Loucy (cell line): ENCODE measurements around the gene CCR6.

Experiments used
- H2AFZ ChIP-seq: fragments of 200-600 bp; sonication (generic); 2 replicates; pipeline ENCODE4 v1.6.0; 2016; ENCODE audit warnings: antibody characterized with exemption, mild to moderate bottlenecking, low read length, moderate library complexity
- H3F3A ChIP-seq: fragments of 200-600 bp; 2 replicates; pipeline ENCODE4 v1.6.0; 2016; ENCODE audit warnings: antibody characterized with exemption, low read depth, mild to moderate bottlenecking
- H3K27me3 ChIP-seq: fragments of 200-600 bp; sonication (generic); 2 replicates; pipeline ENCODE4 v1.6.1; 2014; ENCODE audit warnings: low read length, mild to moderate bottlenecking; ENCODE audit not compliant: insufficient read depth, poor library complexity, severe bottlenecking
- H3K36me3 ChIP-seq: fragments of 200-600 bp; sonication (generic); 2 replicates; pipeline ENCODE4 v1.6.1; 2016; ENCODE audit warnings: low read length; ENCODE audit not compliant: insufficient read depth
- H3K4me1 ChIP-seq: fragments of 200-600 bp; sonication (generic); 2 replicates; pipeline ENCODE4 v1.5.1; 2014; ENCODE audit warnings: low read length, mild to moderate bottlenecking; ENCODE audit not compliant: insufficient read depth, poor library complexity, severe bottlenecking
- H3K4me2 ChIP-seq: fragments of 200-600 bp; sonication (generic); 2 replicates; pipeline ENCODE4 v1.6.0; 2014; ENCODE audit warnings: antibody characterized with exemption, low read length, low read depth, mild to moderate bottlenecking; ENCODE audit not compliant: poor library complexity, severe bottlenecking
- H3K4me3 ChIP-seq: fragments of 200-600 bp; sonication (generic); 2 replicates; pipeline ENCODE4 v1.5.1; 2014; ENCODE audit warnings: low read length, mild to moderate bottlenecking, mixed read lengths; ENCODE audit not compliant: poor library complexity, severe bottlenecking
- H3K79me2 ChIP-seq: fragments of 200-600 bp; sonication (generic); 2 replicates; pipeline ENCODE4 v1.6.1; 2014; ENCODE audit warnings: low read length; ENCODE audit not compliant: insufficient read depth
- H3K9ac ChIP-seq: fragments of 200-600 bp; sonication (generic); 2 replicates; pipeline ENCODE4 v1.6.0; 2014; ENCODE audit warnings: mild to moderate bottlenecking, low read depth, low read length, moderate library complexity; ENCODE audit not compliant: poor library complexity, severe bottlenecking
- H3K9me2 ChIP-seq: fragments of 200-600 bp; sonication (generic); replicated peaks from 2 replicates; pipeline ENCODE4 v1.6.1; 2016; ENCODE audit warnings: low read depth, low read length, mixed read lengths
- H3K9me3 ChIP-seq: fragments of 200-600 bp; sonication (generic); 2 replicates; pipeline ENCODE4 v1.6.1; 2014; ENCODE audit warnings: mild to moderate bottlenecking, antibody characterized with exemption, low read length, low read depth; ENCODE audit not compliant: insufficient read depth
- H4K20me1 ChIP-seq: fragments of 200-600 bp; sonication (generic); 2 replicates; pipeline ENCODE4 v1.6.0; 2014; ENCODE audit warnings: antibody characterized with exemption, low read length, mild to moderate bottlenecking; ENCODE audit not compliant: insufficient read depth, poor library complexity, severe bottlenecking
- CTCF ChIP-seq: fragments of 200-600 bp; sonication (generic); conservative IDR thresholded peaks from 2 replicates; pipeline ENCODE4 v1.5.1; 2014; ENCODE audit warnings: mild to moderate bottlenecking, antibody characterized with exemption, low read length
- EZH2phosphoT487 ChIP-seq: fragments of 200-600 bp; IDR thresholded peaks from 2 replicates; pipeline ENCODE4 v1.6.1; 2018; ENCODE audit warnings: antibody characterized with exemption, mild to moderate bottlenecking, moderate library complexity, borderline replicate concordance

CCR6 gene

GRCh38 chr6:167146977-167147376 is 24.1 kb downstream of the CCR6 start:
- no peaks in the 10 kb centered on the region for H3K36me3 ChIP-seq
- H3K27me3 ChIP-seq, result no peaks in the 10 kb centered on the region
- no peaks in the 10 kb centered on the region for H3K9me2 ChIP-seq
- H3K4me3 ChIP-seq, result no peak overlapping the region
- H3K9me3 ChIP-seq, result no peaks in the 10 kb centered on the region
- no peak overlapping the region for H3K4me2 ChIP-seq
- H3K9ac ChIP-seq, result no peak overlapping the region
- no peak for TF ChIP-seq CTCF
- H3K79me2 ChIP-seq, result no peaks in the 10 kb centered on the region
- H4K20me1 ChIP-seq, result no peaks in the 10 kb centered on the region
- H3K4me1 ChIP-seq, result no peaks in the 10 kb centered on the region
- no peaks in the 10 kb centered on the region for H3F3A ChIP-seq
- H2AFZ ChIP-seq, result no peak overlapping the region

GRCh38 chr6:167148021-167148420 is 25.1 kb downstream of the CCR6 start:
- Histone ChIP-seq H3K79me2 (no peaks in the 10 kb centered on the region), H3K9me2 (no peaks in the 10 kb centered on the region), H3K4me3 (no peak overlapping the region), H3K27me3 (no peaks in the 10 kb centered on the region), H3F3A (no peaks in the 10 kb centered on the region), H3K9ac (no peak overlapping the region), H2AFZ (no peak overlapping the region), H3K36me3 (no peaks in the 10 kb centered on the region), H3K4me1 (no peaks in the 10 kb centered on the region), H3K4me2 (no peak overlapping the region), H4K20me1 (no peaks in the 10 kb centered on the region), H3K9me3 (no peaks in the 10 kb centered on the region)
- TF ChIP-seq CTCF, result no peak
- no peak for TF ChIP-seq EZH2phosphoT487

- Histone ChIP-seq H3K9me2 (no peaks in the 10 kb centered on the region), H3K4me1 (no peaks in the 10 kb centered on the region), H3K9me3 (no peaks in the 10 kb centered on the region), H3K4me3 (no peak overlapping the region), H3K4me2 (no peak overlapping the region), H4K20me1 (no peaks in the 10 kb centered on the region), H3K79me2 (no peaks in the 10 kb centered on the region), H3K9ac (no peak overlapping the region), H3K36me3 (no peaks in the 10 kb centered on the region), H2AFZ (no peak overlapping the region), H3F3A (no peaks in the 10 kb centered on the region), H3K27me3 (no peaks in the 10 kb centered on the region)
- TF ChIP-seq EZH2phosphoT487 (no peak), CTCF (no peak)
Measured at GRCh38 chr6:167148997-167149396, 26.1 kb downstream of the CCR6 start.
